Activated CD4-positive, alpha-beta T cell treated with anti-CD3 and anti-CD28 coated beads, Interleukin-2, amount 50 U/mL, for 4 hours (primary cell): ENCODE measurements around the gene ATG5.
"Not testable (repeated sequence)": the region's sequence is repeated elsewhere in the genome, so short reads cannot be mapped to it uniquely, and the experiment has no call there.

ENCODE experiments used
- DNase-seq, 2 experiments: peaks; one replicate each; pipeline ENCODE4 v3.0.0-alpha.2; 2020

The ATG5 gene

DNA sequence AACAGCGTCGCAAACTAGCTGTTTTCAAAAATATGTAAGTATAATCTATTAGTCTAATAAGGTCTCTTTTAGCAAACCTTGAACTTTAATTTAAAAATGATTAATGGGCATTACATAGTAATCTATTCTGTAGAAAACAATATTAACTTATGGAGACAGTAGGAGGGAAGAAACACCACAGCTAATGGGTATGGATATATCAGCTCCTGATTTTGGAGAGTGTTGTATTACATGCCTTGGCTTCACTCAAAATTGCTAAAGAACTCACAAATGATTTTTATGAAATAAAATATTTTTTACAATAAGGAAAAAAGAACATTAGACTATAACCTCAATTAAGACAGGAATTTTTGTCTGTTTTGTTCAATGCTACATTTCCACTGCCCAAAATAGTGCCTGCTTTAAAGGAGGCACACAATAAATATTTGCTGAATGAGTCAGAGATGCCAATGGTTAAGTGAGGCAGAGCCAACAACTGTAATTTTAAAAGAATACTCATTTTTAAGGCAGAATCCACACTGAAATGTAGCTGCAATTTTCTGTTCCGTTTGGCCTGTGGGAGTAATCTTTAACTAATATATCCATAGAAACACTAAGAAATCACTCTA is 15.7 kb downstream of the ATG5 start:
- no peak for DNase-seq

DNA sequence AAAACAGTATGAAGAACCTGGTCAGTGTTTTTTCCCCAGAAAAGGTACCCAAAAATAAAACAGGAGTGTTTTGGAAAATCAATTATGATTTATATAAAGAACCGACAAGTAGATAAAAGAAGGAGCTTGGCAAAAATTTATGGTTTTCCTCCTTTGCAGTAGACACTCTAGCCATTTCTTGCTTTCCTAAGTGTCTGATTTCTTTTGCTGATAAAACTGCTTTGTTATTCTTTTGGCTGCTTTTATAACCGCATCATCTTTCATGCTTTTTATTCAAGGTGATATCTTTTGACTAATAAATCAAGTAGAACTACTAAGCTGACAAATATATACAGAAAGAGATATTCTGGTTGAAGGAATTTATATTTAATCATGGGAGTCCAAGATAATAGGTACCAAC is 16.6 kb downstream of the ATG5 start:
- DNase-seq: no peak

DNA sequence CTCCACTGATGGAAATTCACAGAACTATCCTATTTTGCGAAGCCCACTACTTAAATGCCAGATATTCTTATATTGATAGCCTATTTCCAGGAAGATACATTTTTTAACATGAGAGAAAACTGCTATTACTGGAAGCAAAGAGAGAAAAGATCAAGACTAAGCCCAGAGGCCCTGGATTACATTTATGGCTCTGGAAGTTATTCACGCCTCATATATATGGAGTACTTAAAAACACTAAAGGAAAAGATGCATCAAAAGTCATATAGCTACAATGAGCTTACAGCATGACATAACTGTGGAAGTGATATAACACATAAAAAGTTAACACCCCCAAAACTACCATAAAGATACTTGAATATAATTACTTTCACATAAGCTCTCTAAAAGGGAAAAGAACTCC is 19.8 kb downstream of the ATG5 start:
- DNase-seq: no peak

DNA sequence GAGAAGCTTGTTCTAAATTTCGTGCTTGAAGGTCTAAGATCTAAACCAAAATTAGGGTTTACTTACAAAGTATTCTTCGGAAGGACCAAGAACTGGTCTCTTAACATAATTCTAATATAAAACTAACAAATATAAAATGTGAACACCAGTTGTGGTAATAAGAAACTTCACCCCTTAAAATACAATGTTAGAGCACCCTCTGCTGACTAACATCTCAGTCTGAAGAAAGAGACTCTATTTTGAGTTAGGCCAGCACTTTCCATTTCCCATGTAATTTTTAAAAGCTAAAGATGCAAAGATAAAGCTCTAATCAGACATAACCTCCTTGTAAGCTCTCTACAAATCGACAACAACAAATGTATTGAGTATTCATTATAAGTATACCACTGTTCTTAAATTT is 24.6 kb downstream of the ATG5 start:
- DNase-seq: no peak

DNA sequence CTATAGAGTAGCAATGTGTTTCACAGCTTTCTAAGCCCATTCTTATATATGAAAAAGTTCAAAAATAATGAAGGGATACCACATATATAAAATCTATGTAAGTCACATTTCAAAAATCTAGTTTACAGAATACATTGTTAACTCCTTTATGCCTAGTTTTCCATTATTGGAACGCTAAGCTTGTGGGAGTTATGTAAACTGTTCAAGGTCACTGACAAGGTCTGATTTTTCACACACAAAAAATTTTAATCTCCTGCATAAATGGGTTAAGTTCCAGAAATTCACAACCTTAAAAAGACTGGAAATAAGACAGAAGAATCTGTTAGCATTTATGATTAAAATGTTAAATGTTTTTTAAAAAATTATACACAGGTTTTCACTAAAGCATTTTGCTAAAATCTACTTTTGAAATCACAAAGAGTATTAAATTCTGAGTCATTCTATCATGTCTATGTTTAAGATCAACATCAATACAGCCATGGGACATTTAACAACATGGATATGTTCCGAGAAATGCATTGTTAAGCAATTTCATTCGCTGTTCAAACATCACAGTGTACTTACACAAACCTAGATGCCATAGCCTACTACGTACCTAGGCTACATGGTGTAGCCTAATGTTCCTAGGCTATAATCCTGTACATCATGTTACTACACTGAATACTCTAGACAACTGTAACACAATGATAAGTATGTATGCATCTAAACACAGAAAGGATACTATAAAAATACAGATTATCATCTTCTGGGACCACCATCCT is 25.4 kb downstream of the ATG5 start:
- DNase-seq: no peak

DNA sequence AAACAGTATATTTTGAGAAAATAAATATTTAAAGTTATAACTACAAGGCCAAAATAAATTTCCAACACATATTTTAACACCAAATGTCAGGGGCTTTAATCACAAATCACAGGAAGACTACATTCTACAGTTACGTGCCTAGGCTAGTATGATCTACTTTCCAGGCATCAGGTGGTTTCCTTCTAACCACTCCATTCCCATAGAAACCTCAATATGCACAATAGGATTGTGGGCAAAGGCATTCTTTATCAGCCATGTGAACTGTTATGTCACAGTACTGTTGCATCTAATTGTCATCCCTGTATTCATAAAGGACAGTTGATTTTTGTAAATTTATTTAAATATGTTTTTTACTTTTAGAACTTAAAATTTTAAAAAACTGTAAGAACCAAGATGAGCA is 32.4 kb downstream of the ATG5 start:
- no peak for DNase-seq

DNA sequence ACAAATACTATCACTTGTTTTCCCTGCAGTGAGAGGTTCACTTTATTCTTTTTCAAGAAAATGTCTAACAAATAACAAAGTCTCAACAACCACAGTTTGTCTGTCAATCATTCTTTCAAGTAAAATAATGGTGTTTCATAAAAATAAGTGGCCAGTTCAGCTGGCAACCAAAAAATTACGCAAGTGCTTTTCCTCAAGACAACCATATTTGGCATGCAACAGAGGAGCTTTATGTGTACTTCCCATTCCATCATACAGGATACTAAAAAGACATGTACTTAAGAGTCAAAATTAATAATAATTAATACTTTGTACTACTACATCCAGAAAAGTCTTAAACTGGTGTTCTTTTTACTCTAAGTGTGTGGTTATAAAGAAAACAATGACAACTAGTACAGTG is 34.6 kb downstream of the ATG5 start:
- no peak for DNase-seq

DNA sequence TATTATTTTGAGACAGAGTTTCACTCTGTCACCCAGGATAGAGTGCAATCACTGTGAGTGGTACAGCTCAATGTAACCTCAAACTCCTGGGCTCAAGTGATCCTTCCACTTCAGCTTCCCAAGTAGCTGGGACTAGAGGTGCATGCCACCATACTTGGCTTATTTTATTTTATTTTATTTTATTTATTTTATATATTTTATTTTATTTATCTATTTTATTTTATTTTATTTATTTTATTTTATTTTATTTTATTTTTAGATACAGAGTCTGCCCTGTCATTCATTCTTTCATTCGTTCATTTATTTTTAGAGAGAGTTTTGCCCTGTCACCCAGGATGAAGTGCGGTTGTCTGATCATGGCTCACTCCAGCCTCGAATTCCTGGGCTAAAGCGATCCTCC is 35.5 kb downstream of the ATG5 start:
- no peak for DNase-seq

DNA sequence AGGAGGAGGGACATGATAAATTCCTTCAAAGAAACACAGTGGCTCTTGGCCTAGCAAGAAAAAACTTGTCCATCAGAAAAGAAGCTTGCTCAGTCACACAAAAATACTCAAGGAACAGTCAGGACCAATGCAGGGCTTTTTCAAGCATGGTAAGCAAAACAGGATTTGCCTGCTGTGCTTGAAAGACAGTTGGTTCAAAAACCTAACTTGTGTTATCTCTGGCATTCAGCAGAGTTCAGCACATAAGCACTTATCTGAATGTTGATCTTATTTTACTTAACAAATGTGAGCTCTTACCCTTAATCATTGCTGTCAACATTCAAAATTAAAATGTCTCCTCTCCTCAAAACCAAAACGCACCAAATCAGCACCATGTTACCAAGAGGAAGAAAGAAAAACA is 38.3 kb downstream of the ATG5 start:
- DNase-seq: no peak

DNA sequence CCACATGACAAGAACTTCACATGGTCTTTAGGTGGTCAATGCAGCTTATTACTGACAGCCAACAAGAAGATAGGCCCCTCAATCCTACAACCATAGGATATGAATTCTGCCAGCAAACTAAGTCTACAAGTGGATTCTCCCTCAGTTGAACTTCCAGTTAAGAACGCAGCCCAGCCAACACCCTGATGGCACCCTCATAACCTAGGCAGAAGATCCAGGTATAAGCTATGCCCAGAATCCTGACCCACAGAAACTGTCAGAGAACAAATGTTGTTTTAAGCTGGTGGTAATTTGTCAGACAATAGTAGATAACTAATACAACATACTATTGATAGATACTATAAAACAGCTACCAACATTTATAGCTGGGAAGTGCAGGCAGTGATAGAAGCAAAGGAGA is 38.8 kb downstream of the ATG5 start:
- DNase-seq: no peak

DNA sequence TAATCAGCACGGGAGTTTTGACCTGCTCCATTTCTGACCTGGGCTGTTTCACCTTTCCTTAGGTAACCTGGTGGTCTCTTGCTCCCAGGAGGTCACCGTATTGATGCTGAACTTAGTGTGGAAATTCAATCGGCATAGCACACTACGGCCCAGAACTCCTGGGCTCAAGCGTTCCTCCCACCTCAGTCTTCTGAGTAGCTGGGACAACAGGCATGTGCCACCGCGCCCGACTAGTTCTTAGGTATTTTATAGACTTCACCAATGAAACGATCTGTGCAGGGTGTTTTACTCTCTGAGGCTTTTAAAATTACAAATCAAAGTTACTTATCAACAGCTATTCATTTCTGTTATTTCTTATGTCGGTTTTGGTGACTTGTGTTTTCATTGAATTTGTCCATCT is 42.1 kb downstream of the ATG5 start:
- no peak for DNase-seq

DNA sequence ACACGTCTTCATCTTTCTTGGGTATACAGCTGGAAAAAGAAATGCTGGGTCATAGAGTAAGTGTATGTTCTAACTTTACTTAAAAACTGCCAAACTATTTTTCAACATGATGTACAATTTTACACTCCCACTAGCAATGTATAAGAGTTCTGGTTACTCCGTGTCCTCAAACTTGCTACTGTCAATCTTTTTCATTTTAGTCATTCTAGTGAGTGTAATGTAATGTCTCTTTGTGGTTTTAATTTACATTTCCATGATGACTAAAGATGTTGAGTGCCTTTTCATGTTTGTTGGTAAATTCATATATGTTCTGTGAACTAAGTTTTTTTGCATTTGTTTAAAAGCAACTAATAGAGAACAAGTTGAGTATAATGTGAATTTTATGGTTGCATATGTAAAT is 43.9 kb downstream of the ATG5 start:
- no peak for DNase-seq

DNA sequence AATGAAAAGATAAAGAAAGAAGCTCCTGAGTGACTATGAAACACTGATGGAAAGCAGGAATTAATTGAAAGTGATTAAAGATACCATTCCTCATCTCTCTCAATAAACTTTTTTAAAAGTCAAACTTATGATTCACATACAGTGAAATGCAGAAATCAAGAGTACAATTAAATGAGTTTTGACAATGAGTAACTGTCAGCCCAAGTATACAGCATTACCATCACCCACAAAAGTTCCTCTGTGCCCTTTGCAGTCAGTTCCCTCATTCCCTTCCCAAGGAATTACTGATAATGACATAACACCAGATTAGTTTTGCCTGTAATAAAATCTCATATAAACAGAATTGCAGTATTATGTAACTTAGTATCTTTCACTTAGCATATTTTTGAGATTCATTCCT is 44.5 kb downstream of the ATG5 start:
- DNase-seq: no peak

DNA sequence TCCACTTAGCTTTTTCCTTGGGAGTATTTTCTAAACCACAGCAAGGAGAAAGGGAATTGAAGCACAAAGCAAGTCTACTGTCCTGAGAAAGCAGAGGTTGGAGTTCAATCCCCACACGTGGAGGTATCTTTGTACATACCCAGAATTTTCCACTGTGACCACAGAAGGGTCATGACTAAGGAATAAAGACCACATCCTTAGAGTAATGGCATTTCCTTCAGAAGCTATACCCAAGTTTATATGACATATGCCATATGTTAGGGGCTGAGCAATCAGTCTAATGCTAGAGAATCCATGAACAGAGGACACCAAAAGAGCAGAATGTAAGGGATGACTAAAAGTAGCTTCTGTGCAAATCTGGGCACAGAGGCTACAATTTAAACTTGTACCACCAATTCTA is 46.4 kb downstream of the ATG5 start:
- DNase-seq: no peak

DNA sequence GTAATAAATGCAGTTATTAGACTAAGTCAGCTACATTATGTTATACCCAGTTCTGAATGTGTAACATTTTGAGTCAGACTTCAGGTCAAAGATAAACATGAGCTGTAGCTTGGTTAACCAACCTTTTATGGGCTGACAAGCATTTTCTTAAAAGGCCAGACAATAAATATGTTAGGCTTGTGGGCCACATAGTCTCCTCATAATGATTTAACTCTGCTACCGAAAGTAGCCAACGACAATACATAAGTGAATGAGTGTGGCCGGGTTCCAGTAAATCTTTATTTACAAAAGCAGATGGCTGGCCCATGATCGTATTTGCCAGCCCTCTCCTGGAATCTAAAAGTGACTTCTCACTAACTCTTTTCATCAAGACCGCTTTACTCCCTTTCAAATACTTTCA is 49.9 kb downstream of the ATG5 start:
- DNase-seq: no peak

DNA sequence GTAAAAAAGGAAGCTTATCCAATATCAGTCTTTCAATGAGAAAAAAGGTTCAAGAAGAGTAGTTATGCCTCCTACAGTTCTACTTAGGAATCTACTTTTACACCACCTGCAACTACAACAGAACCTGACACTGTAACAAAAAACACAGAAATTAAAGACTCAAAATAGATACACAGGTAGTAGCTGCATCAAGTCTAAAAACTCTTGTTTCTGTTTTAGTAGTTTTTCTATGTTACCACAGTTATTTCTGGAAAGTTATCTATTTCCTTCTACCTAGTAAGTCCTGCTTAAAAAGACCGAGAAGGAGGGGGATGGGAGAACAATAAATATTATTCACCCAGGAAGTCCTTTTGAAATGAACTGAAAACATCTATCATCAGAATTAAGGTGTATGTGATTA is 52.5 kb downstream of the ATG5 start:
- DNase-seq: no peak

DNA sequence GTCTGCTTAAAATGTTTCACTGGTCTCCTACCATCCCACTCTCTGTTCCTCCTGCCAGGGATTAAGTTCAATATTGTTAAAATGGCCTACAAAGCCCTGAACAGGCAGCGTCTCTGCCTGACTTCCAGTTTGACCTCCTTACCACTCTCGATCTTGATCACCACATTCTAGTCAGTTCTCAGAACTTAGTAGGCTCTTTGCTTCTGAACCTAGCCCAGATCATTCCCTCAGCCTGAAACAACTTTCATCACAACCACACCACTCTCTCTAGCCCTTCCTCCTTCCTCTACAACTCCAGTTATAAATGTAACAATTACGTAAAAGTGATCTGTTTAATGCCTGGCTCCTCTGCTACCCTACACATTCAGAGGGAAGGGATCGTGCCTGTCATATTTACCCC is 53.3 kb downstream of the ATG5 start:
- DNase-seq: no peak

DNA sequence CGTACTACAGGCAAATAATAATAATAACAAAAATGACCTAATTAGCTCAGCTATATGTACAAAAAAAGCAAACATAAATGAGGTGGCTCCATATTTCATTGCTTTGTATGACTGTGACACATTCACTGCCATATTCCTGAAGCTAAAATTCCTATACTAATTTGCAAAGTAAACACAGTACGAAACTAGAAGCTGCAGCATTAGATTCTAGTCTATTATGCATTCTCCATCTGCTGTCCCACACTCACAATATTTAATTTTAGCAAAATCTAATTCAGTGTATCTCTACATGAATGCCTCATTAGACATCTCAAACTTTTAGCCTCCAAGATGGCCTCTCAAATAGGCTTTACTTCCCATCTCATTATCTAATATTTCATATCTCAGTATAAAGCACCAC is 55.1 kb downstream of the ATG5 start:
- DNase-seq: no peak

DNA sequence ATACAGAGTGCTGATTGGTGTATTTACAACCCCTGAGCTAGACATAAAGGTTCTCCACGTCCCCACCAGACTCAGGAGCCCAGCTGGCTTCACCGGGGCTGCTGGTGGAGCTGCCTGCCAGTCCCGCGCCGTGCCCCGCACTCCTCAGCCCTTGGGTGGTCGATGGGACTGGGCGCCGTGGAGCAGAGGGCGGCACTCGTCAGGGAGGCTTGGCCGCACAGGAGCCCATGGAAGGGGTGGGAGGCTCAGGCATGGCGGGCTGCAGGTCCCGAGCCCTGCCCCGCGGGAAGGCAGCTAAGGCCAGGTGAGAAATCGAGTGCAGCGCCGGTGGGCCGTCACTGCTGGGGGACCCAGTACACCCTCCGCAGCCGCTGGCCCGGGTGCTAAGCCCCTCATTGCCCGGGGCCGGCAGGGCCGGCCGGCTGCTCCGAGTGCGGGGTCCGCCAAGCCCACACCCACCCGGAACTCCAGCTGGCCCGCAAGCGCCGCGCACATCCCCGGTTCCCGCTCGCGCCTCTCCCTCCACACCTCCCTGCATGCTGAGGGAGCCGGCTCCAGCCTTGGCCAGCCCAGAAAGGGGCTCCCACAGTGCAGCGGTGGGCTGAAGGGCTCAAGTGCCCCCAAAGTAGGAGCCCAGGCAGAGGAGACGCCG is 56.2 kb downstream of the ATG5 start:
- not testable (repeated sequence) for DNase-seq

DNA sequence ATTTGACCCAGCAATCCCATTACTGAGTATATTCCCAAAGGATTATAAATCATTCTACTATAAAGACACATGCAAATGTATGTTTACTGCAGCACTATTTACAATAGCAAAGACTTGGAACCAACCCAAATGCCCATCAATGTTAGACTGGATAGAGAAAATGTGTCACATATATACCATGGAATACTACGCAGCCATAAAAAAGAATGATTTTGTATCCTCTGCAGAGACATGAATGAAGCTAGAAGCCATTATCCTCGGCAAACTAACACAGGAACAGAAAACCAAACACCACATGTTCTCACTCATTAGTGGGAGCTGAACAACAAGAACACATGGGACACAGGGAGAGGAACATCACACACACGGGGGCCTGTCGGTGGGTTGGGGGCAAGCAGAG is 57.1 kb downstream of the ATG5 start:
- DNase-seq: not testable (repeated sequence)

DNA sequence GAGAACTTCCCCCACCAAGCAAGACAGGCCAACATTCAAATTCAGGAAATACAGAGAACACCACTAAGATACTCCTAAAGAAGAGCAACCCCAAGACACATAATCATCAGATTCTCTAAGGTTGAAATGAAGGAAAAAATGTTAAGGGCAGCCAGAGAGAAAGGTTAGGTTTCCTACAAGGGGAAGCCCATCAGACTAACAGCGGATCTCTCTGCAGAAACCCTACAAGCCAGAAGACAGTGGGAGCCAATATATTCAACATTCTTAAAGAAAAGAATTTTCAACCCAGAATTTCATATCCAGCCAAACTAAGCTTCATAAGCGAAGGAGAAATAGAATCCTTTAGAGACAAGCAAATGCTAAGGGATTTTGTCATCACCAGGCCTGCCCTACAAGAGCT is 61.1 kb downstream of the ATG5 start:
- DNase-seq: not testable (repeated sequence)

DNA sequence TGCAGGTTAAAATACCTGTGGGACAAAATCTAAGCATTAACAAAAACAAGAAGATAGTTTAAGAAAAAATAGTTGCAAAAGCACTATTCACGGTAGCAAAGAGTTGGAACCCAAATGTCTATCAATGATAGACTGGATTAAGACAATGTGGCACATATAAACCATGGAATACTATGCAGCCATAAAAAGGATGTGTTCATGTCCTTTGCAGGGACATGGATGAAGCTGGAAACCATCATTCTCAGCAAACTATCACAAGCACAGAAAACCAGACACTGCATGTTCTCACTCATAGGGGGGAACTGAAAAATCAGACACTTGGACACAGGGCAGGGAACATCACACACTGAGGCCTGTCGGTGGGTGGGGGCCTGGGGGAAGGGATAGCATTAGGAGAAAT is 65.8 kb downstream of the ATG5 start:
- DNase-seq: not testable (repeated sequence)

DNA sequence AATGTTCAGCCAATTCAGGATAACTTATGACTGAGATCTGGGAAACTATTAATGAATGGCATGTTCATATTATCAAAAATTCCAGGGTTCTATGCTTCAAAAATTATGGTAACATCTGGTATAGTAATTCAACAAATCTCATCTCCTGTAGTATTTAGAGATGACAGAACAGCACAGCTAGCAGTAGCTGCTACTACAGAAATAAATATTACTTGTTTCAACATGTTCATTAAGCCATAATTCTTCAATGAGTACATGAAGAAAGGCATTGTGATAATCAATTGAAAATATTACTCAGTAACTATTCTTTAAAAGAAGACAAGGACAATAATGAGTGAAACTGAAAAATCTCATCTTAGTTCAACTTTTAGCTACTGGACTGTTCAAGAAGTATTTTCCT is 66.8 kb downstream of the ATG5 start:
- no peak for DNase-seq

DNA sequence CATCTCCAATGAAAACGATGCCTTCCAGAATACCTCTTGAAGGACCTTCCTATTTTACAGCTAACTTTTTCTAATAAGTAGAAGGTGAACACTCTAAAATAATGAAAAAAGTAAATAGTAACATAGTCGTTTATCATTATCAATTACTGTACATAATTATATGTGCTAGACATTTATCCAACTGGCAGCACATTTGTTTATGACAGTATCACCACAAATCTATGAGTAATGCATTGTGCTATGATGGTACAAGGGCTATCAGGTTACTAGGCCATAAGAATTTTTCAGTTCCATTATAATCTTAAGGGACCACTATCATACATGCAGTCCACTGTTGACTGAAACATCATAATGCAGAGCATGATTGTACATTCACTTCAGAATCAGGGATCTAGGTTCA is 68.4 kb downstream of the ATG5 start:
- DNase-seq: no peak
